Left forelimb (tissue), 1 donor: ENCODE measurements around the gene SMCO1.
"Not testable (repeated sequence)": the region's sequence is repeated elsewhere in the genome, so short reads cannot be mapped to it uniquely, and the experiment has no call there.

ENCODE experiments used
- DNase-seq: peaks from one replicate; pipeline ENCODE4 v3.0.0-alpha.2; 2018; ENCODE audit warnings: low spot score

Gene SMCO1

GRCh38 chr3:196492080-196492479 lies 23.1 kb downstream of the SMCO1 start:
- DNase-seq, result no peak

DNA sequence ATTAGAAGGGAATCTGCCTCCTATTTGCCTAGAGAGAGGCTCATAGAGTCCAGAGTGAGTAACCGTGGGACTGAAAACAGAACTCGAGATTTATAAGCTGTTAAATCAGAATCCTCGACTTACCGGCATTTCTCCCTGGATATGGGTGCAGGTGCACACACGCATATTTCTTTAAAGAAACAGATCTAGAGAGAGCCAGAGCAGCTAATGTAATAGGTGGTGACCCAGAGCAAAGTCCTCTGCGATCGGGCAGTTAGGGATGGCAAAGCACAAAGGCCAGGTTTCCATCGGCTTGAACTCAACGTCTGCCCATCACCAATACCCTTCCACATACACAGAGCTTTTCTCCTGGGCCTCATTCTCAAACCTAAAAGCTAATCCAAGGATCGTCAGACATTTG lies 25.4 kb downstream of the SMCO1 start:
- DNase-seq, result no peak

DNA sequence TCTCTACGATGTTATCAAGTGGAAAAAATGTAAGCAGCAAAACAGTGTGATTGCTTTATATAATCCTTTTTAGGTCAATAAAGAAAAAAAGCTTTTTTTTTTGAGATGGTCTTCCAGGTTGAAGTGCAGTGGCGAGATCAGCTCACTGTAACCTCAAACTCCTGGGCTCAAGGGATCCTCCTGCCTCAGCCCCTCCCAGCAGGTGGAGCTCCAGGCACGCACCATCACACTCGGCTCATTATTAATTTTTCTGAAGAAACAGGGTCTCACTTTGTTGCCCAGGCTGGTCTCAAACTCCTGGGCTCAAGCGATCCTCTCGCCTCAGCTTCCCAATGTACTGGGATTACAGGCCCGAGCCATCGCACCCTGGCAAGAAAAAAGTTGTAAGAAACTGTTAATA lies 28.9 kb downstream of the SMCO1 start:
- DNase-seq, result no peak

GRCh38 chr3:196477678-196478077 lies 37.5 kb downstream of the SMCO1 start:
- DNase-seq, result no peak

- DNase-seq, result no peak
Measured at GRCh38 chr3:196472286-196472685, 42.9 kb downstream of the SMCO1 start.

GRCh38 chr3:196471551-196471950 lies 43.6 kb downstream of the SMCO1 start:
- DNase-seq, result no peak

DNA sequence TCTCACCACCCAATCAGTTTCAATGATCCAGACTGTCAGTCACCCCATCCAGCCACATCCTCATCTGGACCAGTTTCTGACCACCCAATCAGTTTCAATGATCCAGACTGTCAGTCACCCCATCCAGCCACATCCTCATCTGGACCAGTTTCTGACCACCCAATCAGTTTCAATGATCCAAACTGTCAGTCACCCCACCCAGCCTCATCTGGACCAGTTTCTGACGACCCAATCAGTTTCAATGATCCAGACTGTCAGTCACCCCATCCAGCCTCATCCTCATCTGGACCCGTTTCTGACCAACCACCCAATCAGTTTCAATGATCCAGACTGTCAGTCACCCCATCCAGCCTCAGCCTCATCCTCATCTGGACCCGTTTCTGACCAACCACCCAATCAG lies 45.0 kb downstream of the SMCO1 start:
- not testable (repeated sequence) for DNase-seq

- DNase-seq, result no peak
Measured at GRCh38 chr3:196463804-196464203, 51.3 kb downstream of the SMCO1 start.

GRCh38 chr3:196463478-196463756 lies 51.7 kb downstream of the SMCO1 start:
- no peak for DNase-seq

DNA sequence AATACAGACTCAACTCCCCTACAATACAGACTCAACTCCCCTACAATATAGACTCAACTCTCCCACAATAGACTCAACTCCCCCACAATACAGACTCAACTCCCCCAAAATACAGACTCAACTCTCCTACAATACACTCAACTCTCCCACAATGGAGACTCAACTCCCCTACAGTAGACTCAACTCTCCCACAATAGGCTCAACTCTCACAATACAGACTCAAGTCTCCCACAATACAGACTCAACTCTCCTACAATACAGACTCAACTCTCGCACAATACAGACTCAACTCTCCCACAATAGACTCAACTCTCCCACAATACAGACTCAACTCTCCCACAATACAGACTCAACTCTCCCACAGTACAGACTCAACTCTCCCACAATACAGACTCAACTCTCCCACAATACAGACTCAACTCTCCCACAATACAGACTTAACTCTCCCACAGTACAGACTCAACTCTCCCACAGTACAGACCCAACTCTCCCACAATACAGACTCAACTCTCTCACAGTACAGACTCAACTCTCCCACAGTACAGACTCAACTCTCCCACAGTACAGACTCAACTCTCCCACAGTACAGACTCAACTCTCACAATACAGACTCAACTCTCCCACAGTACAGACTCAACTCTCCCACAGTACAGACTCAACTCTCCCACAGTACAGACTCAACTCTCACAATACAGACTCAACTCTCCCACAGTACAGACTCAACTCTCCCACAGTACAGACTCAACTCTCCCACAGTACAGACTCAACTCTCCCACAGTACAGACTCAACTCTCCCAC lies 52.3 kb downstream of the SMCO1 start:
- not testable (repeated sequence) for DNase-seq

GRCh38 chr3:196458063-196458462 lies 57.1 kb downstream of the SMCO1 start:
- DNase-seq, result no peak

DNA sequence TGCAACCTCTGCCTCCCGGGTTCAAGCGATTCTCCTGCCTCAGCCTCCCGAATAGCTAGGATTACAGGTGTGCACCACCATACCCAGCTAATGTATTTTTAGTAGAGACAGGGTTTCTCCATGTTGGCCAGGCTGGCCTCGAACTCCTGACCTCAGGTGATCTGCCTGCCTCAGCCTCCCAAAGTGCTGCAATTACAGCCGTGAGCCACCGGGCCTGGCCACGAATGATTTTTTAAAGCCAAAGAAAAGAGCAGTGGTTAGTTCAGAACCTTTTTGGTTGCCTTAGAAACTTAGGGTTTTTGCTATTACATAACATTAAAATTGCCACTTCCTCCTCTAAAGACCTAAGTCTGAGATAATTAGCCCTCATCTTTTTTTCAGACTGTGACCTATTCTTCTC lies 57.7 kb downstream of the SMCO1 start:
- DNase-seq, result not testable (repeated sequence)
